ENCODE results near the gene PCDHB1.

DNA sequence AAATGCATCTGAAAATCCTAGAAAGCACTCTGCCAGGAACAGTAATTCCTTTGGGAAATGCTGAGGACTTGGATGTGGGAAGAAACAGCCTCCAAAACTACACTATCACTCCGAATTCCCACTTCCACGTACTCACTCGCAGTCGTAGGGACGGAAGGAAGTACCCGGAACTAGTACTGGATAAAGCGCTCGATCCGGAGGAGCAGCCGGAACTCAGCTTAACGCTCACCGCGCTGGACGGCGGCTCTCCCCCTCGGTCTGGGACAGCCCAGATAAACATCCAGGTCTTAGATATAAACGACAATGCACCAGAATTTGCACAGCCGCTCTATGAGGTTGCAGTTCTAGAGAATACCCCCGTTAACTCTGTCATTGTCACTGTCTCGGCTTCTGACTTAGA, 49.9 kb downstream of the PCDHB1 start:
- no peak for TF ChIP-seq CTCF (conservative IDR thresholded peaks at IDR 0.05)
- no peak for TF ChIP-seq EZH2 (IDR thresholded peaks at IDR 0.05; ENCODE audit: low read depth)
